Measurements from ENCODE around the gene CD55.

CD55 gene

GRCh38 chr1:207321079-207321789 is at the start of gene CD55:
Gene CD55, plus strand, starts transcription at chr1:207321678. Its CDS starts 88 bp downstream, at chr1:207321766.
- Histone ChIP-seq H3K36me3 (ENCODE audit: low read depth) (peaks cover 24% of the 10 kb centered on the region), H3K4me1 (ENCODE audit: insufficient read depth, poor library complexity, severe bottlenecking) (peaks cover 18% of the 10 kb centered on the region), H3K4me3 (ENCODE audit: severe bottlenecking) (peak within 1 kb of the TSS; percentile 72), H3K9me3 (ENCODE audit: severe bottlenecking) (no peaks in the 10 kb centered on the region), H3K27me3 (ENCODE audit: insufficient read depth, poor library complexity, severe bottlenecking) (no peaks in the 10 kb centered on the region), H3K27ac (ENCODE audit: poor library complexity, severe bottlenecking) (peak within 1 kb of the TSS; percentile 71)
- peak; percentile 98 for DNase-seq (ENCODE audit: low spot score)
- ATAC-seq (ENCODE audit: low read depth), result peak; percentile 85
- TF ChIP-seq CTCF (IDR thresholded peaks at IDR 0.05; ENCODE audit: poor library complexity, severe bottlenecking), result peak; percentile 41

GRCh38 chr1:207274882-207275281 is 46.6 kb upstream of the CD55 start:
- no peak for TF ChIP-seq CTCF (IDR thresholded peaks at IDR 0.05; ENCODE audit: poor library complexity, severe bottlenecking)
- no peak overlapping the region for H3K27ac ChIP-seq (ENCODE audit: poor library complexity, severe bottlenecking)
- no peaks in the 10 kb centered on the region for H3K9me3 ChIP-seq (ENCODE audit: severe bottlenecking)
- ATAC-seq (ENCODE audit: low read depth) (no peak), DNase-seq (ENCODE audit: low spot score) (no peak)
- H3K4me3 ChIP-seq (ENCODE audit: severe bottlenecking), result no peak overlapping the region
- no peaks in the 10 kb centered on the region for H3K27me3 ChIP-seq (ENCODE audit: insufficient read depth, poor library complexity, severe bottlenecking)
- no peaks in the 10 kb centered on the region for H3K36me3 ChIP-seq (ENCODE audit: low read depth)
- H3K4me1 ChIP-seq (ENCODE audit: insufficient read depth, poor library complexity, severe bottlenecking), result no peaks in the 10 kb centered on the region

- Histone ChIP-seq H3K36me3 (ENCODE audit: low read depth) (no peaks in the 10 kb centered on the region), H3K27me3 (ENCODE audit: insufficient read depth, poor library complexity, severe bottlenecking) (no peaks in the 10 kb centered on the region), H3K9me3 (ENCODE audit: severe bottlenecking) (no peaks in the 10 kb centered on the region), H3K4me3 (ENCODE audit: severe bottlenecking) (no peak overlapping the region), H3K27ac (ENCODE audit: poor library complexity, severe bottlenecking) (no peak overlapping the region), H3K4me1 (ENCODE audit: insufficient read depth, poor library complexity, severe bottlenecking) (no peaks in the 10 kb centered on the region)
- ATAC-seq (ENCODE audit: low read depth) (no peak), DNase-seq (ENCODE audit: low spot score) (no peak)
- no peak for TF ChIP-seq CTCF (IDR thresholded peaks at IDR 0.05; ENCODE audit: poor library complexity, severe bottlenecking)
Observed at GRCh38 chr1:207276465-207276864, 45.0 kb upstream of the CD55 start.

GRCh38 chr1:207277241-207277640 is 44.2 kb upstream of the CD55 start:
- Histone ChIP-seq H3K9me3 (ENCODE audit: severe bottlenecking) (no peaks in the 10 kb centered on the region), H3K27ac (ENCODE audit: poor library complexity, severe bottlenecking) (no peak overlapping the region), H3K27me3 (ENCODE audit: insufficient read depth, poor library complexity, severe bottlenecking) (no peaks in the 10 kb centered on the region), H3K4me1 (ENCODE audit: insufficient read depth, poor library complexity, severe bottlenecking) (peaks cover 2% of the 10 kb centered on the region), H3K36me3 (ENCODE audit: low read depth) (no peaks in the 10 kb centered on the region), H3K4me3 (ENCODE audit: severe bottlenecking) (no peak overlapping the region)
- TF ChIP-seq CTCF (IDR thresholded peaks at IDR 0.05; ENCODE audit: poor library complexity, severe bottlenecking), result no peak
- DNase-seq (ENCODE audit: low spot score) (no peak), ATAC-seq (ENCODE audit: low read depth) (no peak)

- no peak for DNase-seq (ENCODE audit: low spot score)
- TF ChIP-seq CTCF (IDR thresholded peaks at IDR 0.05; ENCODE audit: poor library complexity, severe bottlenecking), result no peak
- Histone ChIP-seq H3K27ac (ENCODE audit: poor library complexity, severe bottlenecking) (no peak overlapping the region), H3K4me3 (ENCODE audit: severe bottlenecking) (no peak overlapping the region), H3K36me3 (ENCODE audit: low read depth) (no peaks in the 10 kb centered on the region), H3K4me1 (ENCODE audit: insufficient read depth, poor library complexity, severe bottlenecking) (peaks cover 3% of the 10 kb centered on the region), H3K9me3 (ENCODE audit: severe bottlenecking) (no peaks in the 10 kb centered on the region), H3K27me3 (ENCODE audit: insufficient read depth, poor library complexity, severe bottlenecking) (no peaks in the 10 kb centered on the region)
- ATAC-seq (ENCODE audit: low read depth), result no peak
Observed at GRCh38 chr1:207279652-207280051, 41.8 kb upstream of the CD55 start.
